NCI-H2227 treated with DMSO at 0.1 percent for 48 hours (cell line): ENCODE measurements around the gene SLC22A2.
"Not testable (repeated sequence)": the region's sequence is repeated elsewhere in the genome, so short reads cannot be mapped to it uniquely, and the experiment has no call there.

Experiments used
- DNase-seq: peaks from one replicate; lab custom pipeline; 2025; lab: John Stamatoyannopoulos, UW

SLC22A2 gene

GRCh38 chr6:160248538-160248937 lies 10.1 kb downstream of the SLC22A2 start:
- no peak for DNase-seq

- no peak for DNase-seq
These were observed 11.2 kb downstream of the SLC22A2 start for GRCh38 chr6:160247457-160247883.

- no peak for DNase-seq
These were observed 17.9 kb downstream of the SLC22A2 start for GRCh38 chr6:160240691-160241084.

- DNase-seq = no peak
These were observed 18.5 kb downstream of the SLC22A2 start for GRCh38 chr6:160239929-160240690.

- no peak for DNase-seq
These were observed 19.6 kb downstream of the SLC22A2 start for GRCh38 chr6:160238761-160239751.

GRCh38 chr6:160238278-160238711 lies 20.3 kb downstream of the SLC22A2 start:
- no peak for DNase-seq

GRCh38 chr6:160237597-160238275 lies 20.9 kb downstream of the SLC22A2 start:
- not testable (repeated sequence) for DNase-seq

- DNase-seq = not testable (repeated sequence)
These were observed 22.3 kb downstream of the SLC22A2 start for GRCh38 chr6:160236235-160236872.

- DNase-seq = not testable (repeated sequence)
These were observed 24.5 kb downstream of the SLC22A2 start for GRCh38 chr6:160233950-160234640.

GRCh38 chr6:160227769-160228161 lies 30.9 kb downstream of the SLC22A2 start:
- DNase-seq = no peak

- no peak for DNase-seq
These were observed 31.4 kb downstream of the SLC22A2 start for GRCh38 chr6:160227038-160227768.

- DNase-seq = no peak
These were observed 32.5 kb downstream of the SLC22A2 start for GRCh38 chr6:160226118-160226591.

GRCh38 chr6:160224639-160225237 lies 33.9 kb downstream of the SLC22A2 start:
- no peak for DNase-seq

- no peak for DNase-seq
These were observed 36.1 kb downstream of the SLC22A2 start for GRCh38 chr6:160222491-160222890.

GRCh38 chr6:160221918-160222317 lies 36.7 kb downstream of the SLC22A2 start:
- DNase-seq = no peak

GRCh38 chr6:160221423-160221822 lies 37.2 kb downstream of the SLC22A2 start:
- DNase-seq = no peak

GRCh38 chr6:160218810-160219209 lies 39.8 kb downstream of the SLC22A2 start:
- DNase-seq = no peak

GRCh38 chr6:160217863-160218262 lies 40.8 kb downstream of the SLC22A2 start:
- DNase-seq = no peak

GRCh38 chr6:160217073-160217472 lies 41.5 kb downstream of the SLC22A2 start:
- no peak for DNase-seq

GRCh38 chr6:160215232-160215631 lies 43.4 kb downstream of the SLC22A2 start:
- no peak for DNase-seq
